Measurements from ENCODE around the gene PXN.

The PXN gene

GRCh38 chr12:120265473-120266179 is at the start of gene PXN:
Gene PXN, minus strand, starts transcription at chr12:120265730. Its CDS starts 101 bp downstream, at chr12:120265629.
- DNase-seq (ENCODE audit: low read depth): peak; percentile 84

GRCh38 chr12:120314220-120314619 is 48.7 kb upstream of the PXN start:
- no peak for DNase-seq (ENCODE audit: low read depth)

GRCh38 chr12:120301962-120302815 is 36.7 kb upstream of the PXN start, which contains the start of gene SIRT4:
Gene SIRT4, plus strand, starts transcription at chr12:120302321. Its CDS starts 1,241 bp downstream, at chr12:120303562.
- DNase-seq (ENCODE audit: low read depth): peak; percentile 72

GRCh38 chr12:120292661-120293531 is 27.4 kb upstream of the PXN start, which contains the start of gene RNU4-1:
Gene RNU4-1, minus strand, starts transcription at chr12:120293237.
- DNase-seq (ENCODE audit: low read depth): peak; percentile 45

GRCh38 chr12:120292411-120292660 is 26.8 kb upstream of the PXN start:
- peak; percentile 5 for DNase-seq (ENCODE audit: low read depth)

- DNase-seq (ENCODE audit: low read depth): no peak
Measured at GRCh38 chr12:120290609-120291305, 25.2 kb upstream of the PXN start.

- no peak for DNase-seq (ENCODE audit: low read depth)
Measured at GRCh38 chr12:120287491-120287890, 22.0 kb upstream of the PXN start.

- DNase-seq (ENCODE audit: low read depth): no peak
Measured at GRCh38 chr12:120286768-120287490, 21.4 kb upstream of the PXN start.

GRCh38 chr12:120284381-120284780 is 18.9 kb upstream of the PXN start:
- no peak for DNase-seq (ENCODE audit: low read depth)

GRCh38 chr12:120283318-120283717 is 17.8 kb upstream of the PXN start:
- DNase-seq (ENCODE audit: low read depth): no peak

- DNase-seq (ENCODE audit: low read depth): no peak
Measured at GRCh38 chr12:120278137-120279069, 12.9 kb upstream of the PXN start.

GRCh38 chr12:120276734-120277133 is 11.2 kb upstream of the PXN start:
- DNase-seq (ENCODE audit: low read depth): no peak

GRCh38 chr12:120267736-120268135 is 2.2 kb upstream of the PXN start:
- DNase-seq (ENCODE audit: low read depth): no peak

- no peak for DNase-seq (ENCODE audit: low read depth)
Measured at GRCh38 chr12:120266180-120266870, 795 bp upstream of the PXN start.

GRCh38 chr12:120264904-120265472 is 542 bp downstream of the PXN start:
- DNase-seq (ENCODE audit: low read depth): no peak

GRCh38 chr12:120264086-120264903 is 1.2 kb downstream of the PXN start:
- no peak for DNase-seq (ENCODE audit: low read depth)

GRCh38 chr12:120263748-120264085 is 1.8 kb downstream of the PXN start:
- DNase-seq (ENCODE audit: low read depth): no peak

All from stimulated activated CD8-positive, alpha-beta memory T cell treated with anti-CD3 and anti-CD28 coated beads, Interleukin-12 subunit alpha, Interleukin-12 subunit beta, amount 100 ng/mL, for 4 hours (primary cell).